Epithelial cell of esophagus (primary cell): ENCODE measurements around the gene GNAQ.

Experiments
- DNase-seq: peaks from one replicate; pipeline ENCODE4 v3.0.0; 2010; ENCODE audit warnings: low read depth
- H3K4me3 ChIP-seq: 2 replicates; pipeline ENCODE4 v1.5.1; 2011; ENCODE audit warnings: mild to moderate bottlenecking, low read length, control low read depth
- CTCF ChIP-seq: IDR thresholded peaks from 2 replicates; pipeline ENCODE4 v1.5.1; 2011; ENCODE audit warnings: low read depth, mild to moderate bottlenecking, low read length, control low read depth, inconsistent platforms; ENCODE audit not compliant: insufficient read depth; ENCODE audit errors: missing control alignments

Gene GNAQ

GRCh38 chr9:77903666-77904285 is 127.8 kb downstream of the GNAQ start:
- no peak for DNase-seq
- no peak for TF ChIP-seq CTCF
- H3K4me3 ChIP-seq: no peak overlapping the region

GRCh38 chr9:77901771-77902170 is 129.8 kb downstream of the GNAQ start:
- no peak for TF ChIP-seq CTCF
- DNase-seq: peak; percentile 15
- no peak overlapping the region for H3K4me3 ChIP-seq

DNA sequence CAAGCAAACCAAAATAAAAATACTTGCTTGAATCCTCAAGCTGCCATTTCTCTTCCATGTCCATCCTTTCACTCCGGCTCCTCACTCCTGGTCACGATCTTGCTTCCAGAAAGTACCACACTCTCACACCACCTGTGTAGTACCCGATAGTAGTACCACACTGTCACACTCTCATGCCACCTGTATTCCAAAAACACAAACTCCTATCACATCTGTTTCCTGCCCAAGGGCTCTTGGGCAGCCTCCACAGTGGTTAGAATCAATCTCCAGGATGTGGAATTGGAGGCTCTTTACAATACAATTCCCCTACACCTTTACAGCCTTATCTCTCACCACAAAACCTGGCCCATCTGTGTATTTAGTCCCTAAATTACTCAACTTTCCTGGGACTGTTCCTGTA is 130.6 kb downstream of the GNAQ start:
- H3K4me3 ChIP-seq: no peak overlapping the region
- TF ChIP-seq CTCF: no peak
- DNase-seq: no peak

- peak; percentile 51 for DNase-seq
- no peak for TF ChIP-seq CTCF
- H3K4me3 ChIP-seq: no peak overlapping the region
These were observed 131.8 kb downstream of the GNAQ start for GRCh38 chr9:77899679-77900354.

GRCh38 chr9:77898864-77899263 is 132.7 kb downstream of the GNAQ start:
- TF ChIP-seq CTCF: no peak

GRCh38 chr9:77896938-77897667 is 134.5 kb downstream of the GNAQ start:
- no peak for DNase-seq
- H3K4me3 ChIP-seq: no peak overlapping the region
- TF ChIP-seq CTCF: peak; percentile 17

More at GRCh38 chr9:77898864-77899263, 132.7 kb downstream of the GNAQ start:
- H3K4me3 ChIP-seq: no peak overlapping the region
- DNase-seq: no peak
